NT2/D1 (cell line): ENCODE results near the gene ZDHHC3.

ENCODE experiments used
- DNase-seq: peaks from one replicate; pipeline ENCODE4 v3.0.0-alpha.2; 2011; ENCODE audit warnings: low read depth, low spot score
- H3K27me3 ChIP-seq: 2 replicates; pipeline ENCODE4 v1.6.0; 2011; ENCODE audit warnings: mild to moderate bottlenecking; ENCODE audit not compliant: insufficient read length, insufficient read depth
- H3K36me3 ChIP-seq: 2 replicates; pipeline ENCODE4 v1.6.1; 2011; ENCODE audit warnings: mild to moderate bottlenecking, low read length, mixed read lengths; ENCODE audit not compliant: insufficient read depth, insufficient read length
- H3K4me1 ChIP-seq: 2 replicates; pipeline ENCODE4 v1.5.1; 2011; ENCODE audit not compliant: insufficient read depth, insufficient read length
- H3K4me3 ChIP-seq: 2 replicates; pipeline ENCODE4 v1.5.1; 2011; ENCODE audit warnings: low read depth; ENCODE audit not compliant: insufficient read length
- H3K9ac ChIP-seq: 2 replicates; pipeline ENCODE4 v1.6.0; 2011; ENCODE audit warnings: low read depth; ENCODE audit not compliant: insufficient read length
- H3K9me3 ChIP-seq: 2 replicates; pipeline ENCODE4 v1.5.1; 2011; ENCODE audit warnings: mild to moderate bottlenecking, low read length; ENCODE audit not compliant: insufficient read depth
- SUZ12 ChIP-seq: IDR thresholded peaks from 2 replicates; pipeline ENCODE4 v1.6.1; 2011; ENCODE audit not compliant: insufficient read length, insufficient read depth; ENCODE audit errors: extremely low read depth
- YY1 ChIP-seq: IDR thresholded peaks from 2 replicates; pipeline ENCODE4 v1.6.1; 2011; ENCODE audit not compliant: insufficient read length, insufficient read depth
- ZNF274 ChIP-seq: IDR thresholded peaks from 2 replicates; pipeline ENCODE4 v1.6.1; 2011; ENCODE audit warnings: mild to moderate bottlenecking, low read depth, low read length

The ZDHHC3 gene

GRCh38 chr3:44926921-44927320 lies 49.1 kb downstream of the ZDHHC3 start:
- Histone ChIP-seq H3K9ac (no peak overlapping the region), H3K36me3 (peaks cover 79% of the 10 kb centered on the region), H3K4me1 (no peaks in the 10 kb centered on the region), H3K27me3 (no peaks in the 10 kb centered on the region), H3K4me3 (no peak overlapping the region), H3K9me3 (no peaks in the 10 kb centered on the region)
- TF ChIP-seq SUZ12: no peak
- TF ChIP-seq ZNF274: no peak
- TF ChIP-seq YY1: no peak
- DNase-seq: no peak

GRCh38 chr3:44926172-44926571 lies 49.8 kb downstream of the ZDHHC3 start:
- Histone ChIP-seq H3K4me3 (no peak overlapping the region), H3K9ac (no peak overlapping the region), H3K9me3 (no peaks in the 10 kb centered on the region), H3K4me1 (no peaks in the 10 kb centered on the region), H3K36me3 (peaks cover 76% of the 10 kb centered on the region), H3K27me3 (no peaks in the 10 kb centered on the region)
- TF ChIP-seq YY1 (no peak), SUZ12 (no peak), ZNF274 (no peak)
- no peak for DNase-seq

- Histone ChIP-seq H3K36me3 (peaks cover 74% of the 10 kb centered on the region), H3K4me3 (no peak overlapping the region), H3K27me3 (no peaks in the 10 kb centered on the region), H3K4me1 (no peaks in the 10 kb centered on the region), H3K9me3 (no peaks in the 10 kb centered on the region), H3K9ac (no peak overlapping the region)
- no peak for DNase-seq
- TF ChIP-seq YY1 (no peak), ZNF274 (no peak), SUZ12 (no peak)
Measured at GRCh38 chr3:44924457-44925084, 51.4 kb downstream of the ZDHHC3 start.

GRCh38 chr3:44923632-44924456 lies 52.1 kb downstream of the ZDHHC3 start:
- DNase-seq: no peak
- no peaks in the 10 kb centered on the region for H3K9me3 ChIP-seq
- H3K9ac ChIP-seq: no peak overlapping the region
- no peak overlapping the region for H3K4me3 ChIP-seq
- peaks cover 72% of the 10 kb centered on the region for H3K36me3 ChIP-seq
- TF ChIP-seq SUZ12 (no peak), ZNF274 (no peak), YY1 (no peak)
- H3K4me1 ChIP-seq: no peaks in the 10 kb centered on the region
- H3K27me3 ChIP-seq: no peaks in the 10 kb centered on the region

- H3K4me3 ChIP-seq: no peak overlapping the region
- TF ChIP-seq SUZ12 (no peak), ZNF274 (no peak), YY1 (no peak)
- H3K9me3 ChIP-seq: no peaks in the 10 kb centered on the region
- no peaks in the 10 kb centered on the region for H3K27me3 ChIP-seq
- no peaks in the 10 kb centered on the region for H3K4me1 ChIP-seq
- no peak for DNase-seq
- no peak overlapping the region for H3K9ac ChIP-seq
- H3K36me3 ChIP-seq: peaks cover 54% of the 10 kb centered on the region
Measured at GRCh38 chr3:44920081-44920480, 55.9 kb downstream of the ZDHHC3 start.

- H3K36me3 ChIP-seq: peaks cover 53% of the 10 kb centered on the region
- no peak overlapping the region for H3K9ac ChIP-seq
- H3K4me1 ChIP-seq: no peaks in the 10 kb centered on the region
- H3K4me3 ChIP-seq: no peak overlapping the region
- no peak for TF ChIP-seq SUZ12
- no peak for TF ChIP-seq ZNF274
- no peak for TF ChIP-seq YY1
- no peak for DNase-seq
- no peaks in the 10 kb centered on the region for H3K9me3 ChIP-seq
- no peaks in the 10 kb centered on the region for H3K27me3 ChIP-seq
Measured at GRCh38 chr3:44918581-44918980, 57.4 kb downstream of the ZDHHC3 start.

GRCh38 chr3:44918087-44918486 lies 57.9 kb downstream of the ZDHHC3 start:
- Histone ChIP-seq H3K4me1 (no peaks in the 10 kb centered on the region), H3K9me3 (no peaks in the 10 kb centered on the region), H3K36me3 (peaks cover 49% of the 10 kb centered on the region), H3K9ac (no peak overlapping the region), H3K4me3 (no peak overlapping the region), H3K27me3 (no peaks in the 10 kb centered on the region)
- no peak for DNase-seq
- TF ChIP-seq SUZ12 (no peak), YY1 (no peak), ZNF274 (no peak)
